Measurements from ENCODE around the gene MLLT6. TPM values are rescaled to one million over a fixed set of nuclear protein-coding genes. Genes with fewer than 3 reads are reported as not detected.

The MLLT6 gene
- total and polyA plus RNA-seq, 8 donors, result 51.3 to 181 (median 68.7) TPM

DNA sequence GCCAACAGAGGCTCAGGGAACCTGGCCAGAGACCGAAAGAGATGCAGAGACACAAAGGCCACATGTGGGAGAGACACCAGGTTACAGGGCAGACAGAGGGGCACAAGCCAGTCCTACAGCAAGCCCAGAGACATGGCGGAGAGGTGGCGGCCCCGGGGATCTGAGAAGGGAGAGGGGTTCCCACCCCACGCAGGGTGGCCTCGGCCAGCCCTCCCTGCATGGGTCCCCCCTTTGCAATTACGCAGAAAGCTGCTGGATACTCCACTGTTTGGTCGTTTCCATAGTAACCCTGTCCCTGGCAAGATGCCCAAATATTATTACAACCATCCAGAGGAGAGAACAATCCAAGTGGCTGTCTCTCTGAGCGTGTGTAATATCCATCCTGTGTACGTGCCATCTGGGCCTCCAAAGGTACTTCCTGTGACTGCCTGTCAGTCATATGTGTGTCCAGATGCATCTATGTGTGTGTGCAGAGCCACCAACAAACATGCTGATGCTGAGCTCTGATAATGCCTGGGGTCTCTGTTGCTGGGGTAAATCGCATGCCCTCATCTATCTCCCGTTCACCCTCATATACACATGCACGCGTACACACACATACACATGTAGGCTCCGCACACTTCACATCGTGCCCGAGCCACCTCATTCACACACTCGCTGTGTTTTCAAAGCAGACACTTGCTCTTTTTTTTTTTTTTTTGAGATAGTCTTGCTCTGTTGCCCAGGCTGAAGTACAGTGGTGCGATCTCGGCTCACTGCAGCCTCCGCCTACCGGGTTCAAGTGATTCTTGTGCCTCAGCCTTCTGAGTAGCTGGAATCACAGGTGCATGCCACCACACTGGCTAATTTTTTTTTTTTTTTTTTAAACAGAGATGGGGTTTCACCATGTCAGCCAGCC is 37.6 kb downstream of the MLLT6 start:
- intact Hi-C loops (cut with DNase I), result no loop called here
- peaks cover 0 to 13% (median 0%) of the 10 kb centered on the region in 3 donors for H3K36me3 ChIP-seq
- FAIRE-seq, result no peak
- TF ChIP-seq, protein P1, sequence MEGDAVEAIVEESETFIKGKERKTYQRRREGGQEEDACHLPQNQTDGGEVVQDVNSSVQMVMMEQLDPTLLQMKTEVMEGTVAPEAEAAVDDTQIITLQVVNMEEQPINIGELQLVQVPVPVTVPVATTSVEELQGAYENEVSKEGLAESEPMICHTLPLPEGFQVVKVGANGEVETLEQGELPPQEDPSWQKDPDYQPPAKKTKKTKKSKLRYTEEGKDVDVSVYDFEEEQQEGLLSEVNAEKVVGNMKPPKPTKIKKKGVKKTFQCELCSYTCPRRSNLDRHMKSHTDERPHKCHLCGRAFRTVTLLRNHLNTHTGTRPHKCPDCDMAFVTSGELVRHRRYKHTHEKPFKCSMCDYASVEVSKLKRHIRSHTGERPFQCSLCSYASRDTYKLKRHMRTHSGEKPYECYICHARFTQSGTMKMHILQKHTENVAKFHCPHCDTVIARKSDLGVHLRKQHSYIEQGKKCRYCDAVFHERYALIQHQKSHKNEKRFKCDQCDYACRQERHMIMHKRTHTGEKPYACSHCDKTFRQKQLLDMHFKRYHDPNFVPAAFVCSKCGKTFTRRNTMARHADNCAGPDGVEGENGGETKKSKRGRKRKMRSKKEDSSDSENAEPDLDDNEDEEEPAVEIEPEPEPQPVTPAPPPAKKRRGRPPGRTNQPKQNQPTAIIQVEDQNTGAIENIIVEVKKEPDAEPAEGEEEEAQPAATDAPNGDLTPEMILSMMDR (IDR thresholded peaks at IDR 0.05), result no peak
- no peak overlapping the region for H3K4me3 ChIP-seq
- H3K27me3 ChIP-seq, result no peaks in the 10 kb centered on the region
- DNase-seq, result peak; percentile 35 to 82 (median 71)
- peaks cover 33 to 48% (median 35%) of the 10 kb centered on the region in 3 donors for H3K4me1 ChIP-seq
- H3K27ac ChIP-seq, result peak overlapping the region; percentile 86 to 91 (median 91)
- no peaks in the 10 kb centered on the region for H3K9me3 ChIP-seq
- WGBS, 2 donors, result 33 to 40% methylated on average over 20 to 22 of the region's 22 CpGs
- ATAC-seq, result peak; percentile 40 to 66 (median 59)

DNA sequence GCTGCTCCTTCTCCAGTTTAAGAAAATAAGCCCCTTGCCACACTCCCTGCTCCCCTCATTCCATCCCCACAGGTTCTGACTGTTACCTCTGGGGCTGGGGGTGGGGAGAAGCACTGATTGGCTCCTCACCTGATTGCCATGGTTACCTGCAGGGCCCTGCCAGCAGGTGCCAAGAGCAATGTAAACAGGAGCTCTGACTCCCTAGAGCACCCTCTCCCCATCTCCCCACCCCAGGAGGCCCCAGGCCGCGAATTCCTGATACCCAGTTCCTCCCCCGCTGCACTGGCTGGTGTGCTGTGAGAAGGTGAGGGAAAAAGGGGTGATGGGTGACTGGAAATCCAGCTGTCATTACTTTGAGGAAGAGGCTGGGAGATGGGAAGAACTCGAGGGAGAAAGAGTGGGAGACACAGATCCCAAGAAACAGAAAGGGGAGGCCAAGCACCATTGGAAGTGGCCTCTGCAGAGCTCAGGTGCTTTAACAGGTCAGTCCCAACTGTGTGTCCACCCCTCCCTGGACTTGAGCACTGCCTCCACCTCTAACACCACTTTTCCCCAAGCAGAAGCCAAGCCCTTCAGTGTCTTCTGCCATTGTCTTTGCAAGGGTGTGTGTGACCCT is 38.6 kb downstream of the MLLT6 start:
- ATAC-seq (peak in 3 of 4 donors; percentile 7 to 33 (median 24)), FAIRE-seq (no peak), DNase-seq (peak in 4 of 6 donors; percentile 56 to 74 (median 57))
- no peaks in the 10 kb centered on the region for H3K27me3 ChIP-seq
- H3K4me3 ChIP-seq, result no peak overlapping the region
- WGBS, 2 donors, result 36 to 39% methylated on average over 4 of the region's 4 CpGs
- peaks cover 33 to 48% (median 35%) of the 10 kb centered on the region in 3 donors for H3K4me1 ChIP-seq
- intact Hi-C loops (cut with DNase I), result no loop called here
- no peaks in the 10 kb centered on the region for H3K9me3 ChIP-seq
- H3K27ac ChIP-seq, result peak overlapping the region; percentile 42 to 91 (median 91)
- H3K36me3 ChIP-seq, result peaks cover 0 to 4% (median 0%) of the 10 kb centered on the region in 3 donors
- TF ChIP-seq, protein P1 (IDR thresholded peaks at IDR 0.05), result no peak

DNA sequence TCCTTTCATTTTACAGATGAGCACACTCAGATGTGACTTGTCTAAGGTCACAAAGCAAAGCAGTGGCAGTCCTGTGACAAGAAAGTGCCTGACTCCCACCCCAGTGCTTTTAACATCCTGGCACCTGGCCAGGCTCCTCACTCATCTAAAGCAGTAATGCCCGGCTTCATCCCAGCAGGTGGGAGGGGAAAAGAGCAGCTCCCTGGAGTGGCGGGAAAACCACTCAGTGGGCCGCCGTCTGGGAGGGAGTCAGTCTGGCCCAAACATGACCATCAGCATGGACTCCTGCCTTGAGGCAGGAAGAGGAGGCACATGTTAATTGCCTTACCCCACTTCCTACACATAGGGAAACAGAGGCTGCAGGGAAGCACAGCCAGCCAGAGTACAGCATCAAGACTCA is 40.5 kb downstream of the MLLT6 start:
- intact Hi-C loops (cut with DNase I), result no loop called here
- no peaks in the 10 kb centered on the region for H3K9me3 ChIP-seq
- DNase-seq, result peak in 2 of 6 donors; percentile 67 to 71
- ATAC-seq, result no peak
- FAIRE-seq, result no peak
- 63 to 67% methylated on average over 4 of the region's 4 CpGs for WGBS, 2 donors
- H3K27ac ChIP-seq, result no peak overlapping the region
- peaks cover 33 to 43% (median 34%) of the 10 kb centered on the region in 3 donors for H3K4me1 ChIP-seq
- no peak overlapping the region for H3K4me3 ChIP-seq
- no peaks in the 10 kb centered on the region for H3K27me3 ChIP-seq
- H3K36me3 ChIP-seq, result no peaks in the 10 kb centered on the region
- TF ChIP-seq, protein P1 (IDR thresholded peaks at IDR 0.05), result no peak

DNA sequence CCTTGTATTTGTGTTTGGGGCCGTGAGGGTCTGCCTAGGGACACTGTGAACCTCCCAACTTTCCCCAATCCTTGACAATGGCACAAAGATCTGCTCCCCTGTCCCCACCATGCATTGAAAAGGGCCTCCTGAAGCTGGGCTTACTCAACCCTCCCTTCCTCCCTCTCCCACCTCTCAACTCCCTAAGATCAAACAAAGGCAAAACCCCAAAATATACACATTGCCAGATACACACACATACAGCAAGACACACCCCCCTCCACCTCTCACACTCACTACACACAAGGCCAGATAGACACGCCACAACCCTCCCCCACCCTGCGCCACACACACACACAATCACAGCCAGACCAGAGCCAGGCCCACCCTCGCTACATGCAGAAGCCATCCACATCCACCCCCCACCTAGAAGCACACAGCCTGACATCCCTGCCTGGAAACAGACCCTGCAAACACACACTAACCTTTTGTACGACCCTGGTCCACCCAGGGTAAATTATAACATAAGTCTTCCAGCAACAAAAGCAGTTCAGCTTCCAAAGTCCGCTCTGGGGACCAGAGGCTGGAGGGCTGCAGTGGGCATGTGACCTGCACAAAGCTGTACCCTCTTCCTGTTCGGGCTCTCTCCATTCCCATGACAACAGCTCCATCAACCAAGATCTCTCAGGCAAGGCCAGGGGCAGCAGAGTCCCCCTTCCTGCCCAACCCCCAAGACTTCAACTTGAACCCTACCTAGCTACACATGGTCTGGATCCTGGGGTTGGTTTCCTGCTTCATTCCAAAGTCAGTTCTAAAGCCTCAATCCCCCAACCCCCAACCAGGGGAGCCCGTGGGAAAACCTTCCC is 41.2 kb downstream of the MLLT6 start:
- WGBS, 2 donors, result 44 to 52% methylated on average over 8 of the region's 8 CpGs
- peak overlapping the region; percentile 48 to 85 (median 70) for H3K27ac ChIP-seq
- DNase-seq, result peak in 1 of 6 donors; percentile 33

More for the DNA sequence above, 41.2 kb downstream of the MLLT6 start:
- peak overlapping the region in 2 of 4 donors; percentile 78 to 84 for H3K4me3 ChIP-seq
- no peaks in the 10 kb centered on the region for H3K36me3 ChIP-seq
- ATAC-seq, result no peak
- no peaks in the 10 kb centered on the region for H3K27me3 ChIP-seq
- intact Hi-C loops (cut with DNase I), result no loop called here
- H3K9me3 ChIP-seq, result no peaks in the 10 kb centered on the region
- FAIRE-seq, result no peak
- TF ChIP-seq, protein P1 (IDR thresholded peaks at IDR 0.05), result no peak
- H3K4me1 ChIP-seq, result peaks cover 26 to 36% (median 28%) of the 10 kb centered on the region in 3 donors

Data from pancreas (tissue), 10 donors.